BJ (cell line): ENCODE measurements around the gene NLRC3. TPM values are rescaled to one million over a fixed set of nuclear protein-coding genes. Genes with fewer than 3 reads are reported as not detected.
"Not testable (repeated sequence)": the region's sequence is repeated elsewhere in the genome, so short reads cannot be mapped to it uniquely, and the experiment has no call there.

Experiments used
- CTCF ChIA-PET: fragments of 350-600 bp; formaldehyde crosslinking; extraction: SDS; loops from one replicate; lab custom pipeline; 2021; ENCODE audit warnings: antibody characterized with exemption, inconsistent platforms; lab: Yijun Ruan, JAX
- POLR2A ChIA-PET: fragments of 300-600 bp; sonication (Branson Sonifier 250); formaldehyde crosslinking; extraction: SDS; loops from one replicate; lab custom pipeline; 2021; ENCODE audit warnings: antibody characterized with exemption; lab: Charles Lee
- DNase-seq: peaks from one replicate; pipeline ENCODE4 v3.0.0-alpha.2; 2011; ENCODE audit warnings: low read depth
- H3K27me3 ChIP-seq: 2 replicates; pipeline ENCODE4 v1.6.0; 2011; ENCODE audit warnings: low read length; ENCODE audit not compliant: control insufficient read depth, insufficient read depth
- H3K36me3 ChIP-seq: 2 replicates; pipeline ENCODE4 v1.5.1; 2011; ENCODE audit warnings: low read length; ENCODE audit not compliant: control insufficient read depth, insufficient read depth
- H3K4me3 ChIP-seq: 2 replicates; pipeline ENCODE4 v1.5.1; 2011; ENCODE audit warnings: low read depth, mild to moderate bottlenecking, control low read depth, low read length
- polyA plus RNA-seq: library from polyadenylated mRNA; depleted of rRNA; stranded (reverse); fragments of >200 nt; gene quantifications from 2 replicates; pipeline ENCODE4 v1.2.3, GENCODE V29; 2011
- TF ChIP-seq, protein P1 (sequence below): IDR thresholded peaks from 2 replicates; pipeline ENCODE4 v1.5.1; 2011; ENCODE audit warnings: low read depth, mild to moderate bottlenecking, control low read depth, inconsistent platforms, low read length, moderate library complexity; ENCODE audit not compliant: insufficient read depth

The NLRC3 gene
- polyA plus RNA-seq, 1 experiment = not detected

DNA sequence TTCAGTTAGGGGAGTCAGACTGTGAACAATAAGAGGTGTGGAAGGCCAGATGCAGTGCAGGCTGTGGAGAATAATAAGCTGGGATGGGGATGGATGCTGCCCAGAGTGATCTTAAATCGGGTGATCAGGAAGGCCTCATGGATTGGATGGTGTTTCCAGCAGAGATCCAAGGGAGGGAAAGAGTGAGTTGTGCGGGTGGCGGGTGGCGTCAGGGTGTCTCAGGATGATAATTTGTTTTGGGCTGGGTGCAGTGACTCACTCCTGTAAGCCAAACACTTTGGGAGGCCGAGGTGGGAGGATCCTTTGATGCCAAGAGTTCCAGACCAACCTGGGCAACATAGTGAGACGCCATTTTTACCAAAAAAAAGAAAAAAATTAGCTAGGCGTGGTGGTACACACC lies 68.5 kb downstream of the NLRC3 start:
- no peak for DNase-seq
- H3K4me3 ChIP-seq = no peak overlapping the region
- POLR2A ChIA-PET = no interaction called here
- H3K36me3 ChIP-seq = peaks cover 24% of the 10 kb centered on the region
- CTCF ChIA-PET = interaction anchor here (0.6 kb wide), 1 partner anchor 10 kb away, joined by 3 read pairs; no protein-coding TSS in a partner anchor
- TF ChIP-seq, protein P1, sequence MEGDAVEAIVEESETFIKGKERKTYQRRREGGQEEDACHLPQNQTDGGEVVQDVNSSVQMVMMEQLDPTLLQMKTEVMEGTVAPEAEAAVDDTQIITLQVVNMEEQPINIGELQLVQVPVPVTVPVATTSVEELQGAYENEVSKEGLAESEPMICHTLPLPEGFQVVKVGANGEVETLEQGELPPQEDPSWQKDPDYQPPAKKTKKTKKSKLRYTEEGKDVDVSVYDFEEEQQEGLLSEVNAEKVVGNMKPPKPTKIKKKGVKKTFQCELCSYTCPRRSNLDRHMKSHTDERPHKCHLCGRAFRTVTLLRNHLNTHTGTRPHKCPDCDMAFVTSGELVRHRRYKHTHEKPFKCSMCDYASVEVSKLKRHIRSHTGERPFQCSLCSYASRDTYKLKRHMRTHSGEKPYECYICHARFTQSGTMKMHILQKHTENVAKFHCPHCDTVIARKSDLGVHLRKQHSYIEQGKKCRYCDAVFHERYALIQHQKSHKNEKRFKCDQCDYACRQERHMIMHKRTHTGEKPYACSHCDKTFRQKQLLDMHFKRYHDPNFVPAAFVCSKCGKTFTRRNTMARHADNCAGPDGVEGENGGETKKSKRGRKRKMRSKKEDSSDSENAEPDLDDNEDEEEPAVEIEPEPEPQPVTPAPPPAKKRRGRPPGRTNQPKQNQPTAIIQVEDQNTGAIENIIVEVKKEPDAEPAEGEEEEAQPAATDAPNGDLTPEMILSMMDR = no peak
- no peaks in the 10 kb centered on the region for H3K27me3 ChIP-seq

DNA sequence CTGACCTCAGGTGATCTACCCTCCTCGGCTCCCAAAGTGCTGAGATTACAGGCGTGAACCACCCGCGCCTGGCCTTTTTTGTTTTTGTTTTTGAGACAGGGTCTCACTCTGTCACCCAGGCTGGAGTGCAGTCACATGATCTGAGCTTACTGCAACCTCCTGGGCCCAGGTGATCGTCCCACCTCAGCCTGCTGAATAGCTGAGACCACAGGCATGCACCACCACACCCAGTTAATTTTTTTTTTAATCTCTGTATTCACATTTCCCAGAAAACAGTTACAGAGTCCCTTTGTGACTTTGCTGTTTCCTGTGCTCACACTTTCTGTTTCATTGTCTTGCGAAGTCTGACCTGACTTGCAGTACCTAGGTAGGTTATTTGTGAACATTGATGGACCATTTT lies 73.7 kb downstream of the NLRC3 start:
- Histone ChIP-seq H3K4me3 (no peak overlapping the region), H3K27me3 (no peaks in the 10 kb centered on the region), H3K36me3 (peaks cover 8% of the 10 kb centered on the region)
- ChIA-PET POLR2A (no interaction called here), CTCF (interaction anchor here (0.7 kb wide), 1 partner anchor 960 kb away, joined by 3 read pairs; no protein-coding TSS in a partner anchor)
- no peak for DNase-seq
- TF ChIP-seq, protein P1 = no peak

DNA sequence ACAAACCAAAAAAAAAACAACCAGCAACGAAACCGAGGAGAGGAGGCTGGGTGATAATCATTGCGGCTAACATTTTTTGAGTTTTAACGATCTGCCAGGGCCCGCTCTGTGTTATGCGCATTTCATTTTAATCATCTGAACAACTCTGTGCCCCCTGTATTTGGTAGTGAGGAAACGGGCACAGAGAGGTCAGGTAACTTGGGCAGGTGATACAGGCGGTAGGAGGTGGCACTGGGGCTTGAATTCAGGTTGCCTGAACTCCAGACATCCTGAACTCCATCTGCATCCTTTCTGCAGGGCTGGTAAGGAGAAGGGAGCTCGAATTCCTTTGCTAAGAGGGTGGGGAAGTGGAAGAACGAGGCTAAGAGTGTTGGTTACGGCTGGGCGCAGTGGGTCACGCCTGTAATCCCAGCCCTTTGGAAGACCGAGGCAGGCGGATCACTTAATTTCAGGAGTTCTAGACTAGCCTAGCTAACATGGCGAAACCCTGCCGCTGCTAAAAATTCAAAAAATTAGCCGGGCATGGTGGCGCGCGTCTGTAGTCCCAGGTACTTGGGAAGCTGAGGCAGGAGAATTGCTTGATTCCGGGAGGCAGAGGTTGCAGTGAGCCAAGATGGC lies 75.3 kb downstream of the NLRC3 start:
- TF ChIP-seq, protein P1 = no peak
- ChIA-PET POLR2A (no interaction called here), CTCF (interaction anchor here (0.8 to 2.7 kb wide), 4 partner anchors 12 to 237 kb away, joined by 3 to 10 read pairs (median 4); no protein-coding TSS in a partner anchor)
- no peak for DNase-seq
- Histone ChIP-seq H3K36me3 (peaks cover 3% of the 10 kb centered on the region; the same call in 1 of the 2 replicates), H3K27me3 (no peaks in the 10 kb centered on the region), H3K4me3 (peak overlapping the region; percentile 78)

DNA sequence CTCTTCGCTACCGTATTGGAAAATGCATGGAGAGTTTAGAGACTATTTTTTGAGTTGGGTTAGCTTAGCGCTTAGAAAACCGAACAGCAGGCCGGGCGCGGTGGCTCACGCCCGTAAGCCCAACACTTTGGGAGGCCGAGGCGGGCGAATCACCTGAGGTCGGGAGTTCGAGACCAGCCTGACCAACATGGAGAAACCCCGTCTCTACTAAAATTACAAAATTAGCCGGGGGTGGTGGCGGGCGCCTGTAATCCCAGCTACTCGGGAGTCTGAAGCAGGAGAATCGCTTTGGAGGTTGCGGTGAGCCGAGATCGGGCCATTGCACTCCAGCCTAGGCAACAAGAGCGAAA lies 75.8 kb downstream of the NLRC3 start:
- CTCF ChIA-PET = interaction anchor here (0.8 to 2.7 kb wide), 3 partner anchors 12 to 234 kb away, joined by 3 to 10 read pairs (median 4); no protein-coding TSS in a partner anchor
- H3K36me3 ChIP-seq, H3K27me3 ChIP-seq, DNase-seq, POLR2A ChIA-PET: not testable (repeated sequence)
- H3K4me3 ChIP-seq = peak overlapping the region; percentile 78

DNA sequence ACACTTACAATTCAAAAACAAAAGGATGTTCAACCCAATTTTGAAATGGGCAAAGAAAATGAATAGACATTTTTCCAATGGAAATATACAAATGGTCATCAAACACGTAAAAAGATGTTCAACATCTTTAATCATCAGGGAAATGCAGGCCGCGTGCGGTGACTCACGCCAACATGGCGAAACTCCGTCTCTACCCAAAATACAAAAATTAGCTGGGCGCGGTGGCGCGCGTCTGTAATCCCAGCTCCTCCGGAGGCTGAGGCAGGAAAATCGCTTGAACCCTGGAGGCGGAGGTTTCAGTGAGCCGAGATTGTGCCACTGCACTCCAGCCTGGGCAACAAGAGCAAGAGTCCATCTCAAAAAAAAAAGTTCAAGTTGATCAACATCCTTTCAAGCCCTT lies 78.2 kb downstream of the NLRC3 start:
- ChIA-PET CTCF (interaction anchor here (0.7 to 2.7 kb wide), 2 partner anchors 10 to 232 kb away, joined by 3 to 10 read pairs; no protein-coding TSS in a partner anchor), POLR2A (no interaction called here)
- H3K4me3 ChIP-seq = no peak overlapping the region
- TF ChIP-seq, protein P1 = no peak
- H3K36me3 ChIP-seq = no peaks in the 10 kb centered on the region
- H3K27me3 ChIP-seq = no peaks in the 10 kb centered on the region
- no peak for DNase-seq
